Gastrocnemius medialis (tissue), 4 donors: ENCODE data around the gene PRKCE.

Experiments
- CTCF ChIP-seq, 5 experiments: fragments of 450-650 bp in 3 of 5; fragments of 200-600 bp in 2 of 5; sonication (generic) in 2 of 5; IDR thresholded peaks in 4 of 5; conservative IDR thresholded peaks in 1 of 5; 1 replicate in 4 of 5; 2 replicates in 1 of 5; pipeline ENCODE4 v1.5.1; 2016 to 2019; ENCODE audit warnings: antibody characterized with exemption in 5 of 5, mild to moderate bottlenecking in 3 of 5, moderate library complexity in 3 of 5
- POLR2A ChIP-seq, 2 donors: fragments of 450-650 bp; IDR thresholded peaks; one replicate each; pipeline ENCODE4 v1.6.1; 2017; ENCODE audit warnings: antibody characterized with exemption in 2 of 2, mild to moderate bottlenecking in 2 of 2, moderate library complexity in 2 of 2

GRCh38 chr2:45975752-45976517, 324.5 kb downstream of the PRKCE start:
- TF ChIP-seq CTCF (IDR thresholded peaks at IDR 0.05 in 4 of 5, conservative IDR thresholded peaks at IDR 0.05 in 1 of 5) (no peak), POLR2A (IDR thresholded peaks at IDR 0.05) (no peak)
